Activated CD4-positive, alpha-beta T cell treated with anti-CD3 and anti-CD28 coated beads for 36 hours (primary cell): ENCODE results near the gene CEP250. TPM values are rescaled to one million over a fixed set of nuclear protein-coding genes. Genes with fewer than 3 reads are reported as not detected.

ENCODE experiments used
- ATAC-seq: fragments of 200-7000 bp; cut with Tn5 transposase; one replicate; pipeline ENCODE4 v1.10.0; 2021; ENCODE audit warnings: mild to moderate bottlenecking, moderate library complexity
- CTCF ChIA-PET: fragments of 350-600 bp; sonication (Branson Sonifier 250); formaldehyde crosslinking; loops from one replicate; lab custom pipeline; 2021; ENCODE audit warnings: antibody characterized with exemption; lab: Charles Lee
- POLR2A ChIA-PET: fragments of 350-600 bp; sonication (Branson Sonifier 250); formaldehyde crosslinking; loops from one replicate; lab custom pipeline; 2021; ENCODE audit warnings: antibody characterized with exemption, inconsistent platforms; lab: Charles Lee
- DNase-seq: peaks from one replicate; pipeline ENCODE4 v3.0.0-alpha.2; 2020
- H3K27ac Mint-ChIP-seq: one replicate; pipeline ENCODE4 v1.8.0; 2021; ENCODE audit warnings: mixed read lengths
- H3K27me3 Mint-ChIP-seq: one replicate; pipeline ENCODE4 v1.8.0; 2021; ENCODE audit warnings: mixed read lengths
- H3K36me3 Mint-ChIP-seq: one replicate; pipeline ENCODE4 v1.8.0; 2021; ENCODE audit warnings: low read depth, mixed read lengths
- H3K4me1 Mint-ChIP-seq: one replicate; pipeline ENCODE4 v1.8.0; 2021; ENCODE audit warnings: mixed read lengths
- H3K4me3 Mint-ChIP-seq: one replicate; pipeline ENCODE4 v1.8.0; 2021; ENCODE audit warnings: mild to moderate bottlenecking, moderate library complexity, mixed read lengths
- H3K9me3 Mint-ChIP-seq: one replicate; pipeline ENCODE4 v1.8.0; 2021; ENCODE audit warnings: low read depth, mixed read lengths
- intact Hi-C, 2 experiments: fragments of 100-400 bp; cut with DNase I in 1 of 2; cut with micrococcal nuclease in 1 of 2; formaldehyde crosslinking; loops; one replicate each; pipeline versions ENCODE4 v1.14.2 to v1.15.1; 2022 to 2024; cut with DNase I, micrococcal nuclease
- total RNA-seq, 2 experiments: library from RNA; stranded (reverse); gene quantifications; one replicate each; pipeline ENCODE4 v1.2.3, GENCODE V29; 2021

CEP250 gene
- total RNA-seq, 2 experiments from 2014 or later = 50.4 to 60.2 TPM

- H3K4me3 Mint-ChIP-seq = peak overlapping the region; percentile 83
- H3K36me3 Mint-ChIP-seq = peaks cover 62% of the 10 kb centered on the region
- peaks cover 44% of the 10 kb centered on the region for H3K4me1 Mint-ChIP-seq
- H3K27me3 Mint-ChIP-seq = no peaks in the 10 kb centered on the region
- ATAC-seq = peak; percentile 96
- peak; percentile 72 for DNase-seq
- no peaks in the 10 kb centered on the region for H3K9me3 Mint-ChIP-seq
- H3K27ac Mint-ChIP-seq = peak overlapping the region; percentile 98
- ChIA-PET CTCF (interaction anchor here (0.6 to 2.2 kb wide), 13 partner anchors 9 to 464 kb away, joined by 3 to 7 read pairs (median 4); partner anchors contain the start of genes CEP250 and SCAND1), POLR2A (interaction anchor here (0.6 to 1.8 kb wide), 4 partner anchors 36 to 253 kb away, joined by 3 to 7 read pairs (median 6); no protein-coding TSS in a partner anchor)
- intact Hi-C loops = loop anchor here in 1 of 2 experiments (2.0 to 5.0 kb wide), 2 partner anchors 36 to 172 kb away; partner anchors contain the start of genes CEP250, CPNE1 and RBM12
Measured at GRCh38 chr20:35490736-35491181, 35.4 kb downstream of the CEP250 start.

- no peaks in the 10 kb centered on the region for H3K27me3 Mint-ChIP-seq
- H3K4me1 Mint-ChIP-seq = peaks cover 43% of the 10 kb centered on the region
- H3K4me3 Mint-ChIP-seq = peak overlapping the region; percentile 83
- ATAC-seq = peak; percentile 47
- POLR2A ChIA-PET = interaction anchor here (0.8 to 1.8 kb wide), 3 partner anchors 169 to 250 kb away, joined by 3 to 9 read pairs (median 6); partner anchors contain the start of gene RBM39
- H3K27ac Mint-ChIP-seq = peak overlapping the region; percentile 98
- CTCF ChIA-PET = interaction anchor here (1.4 to 2.2 kb wide), 3 partner anchors 13 to 46 kb away, joined by 5 to 6 read pairs (median 5); no protein-coding TSS in a partner anchor
- H3K9me3 Mint-ChIP-seq = no peaks in the 10 kb centered on the region
- H3K36me3 Mint-ChIP-seq = peaks cover 62% of the 10 kb centered on the region
- DNase-seq = no peak
- intact Hi-C loops = loop anchor here in 1 of 2 experiments (2.0 to 5.0 kb wide), 2 partner anchors 37 to 170 kb away; partner anchors contain the start of genes CEP250, CPNE1 and RBM12
Measured at GRCh38 chr20:35491823-35492222, 36.4 kb downstream of the CEP250 start.

- intact Hi-C loops = loop anchor here in 1 of 2 experiments (5.0 kb wide), 1 partner anchor 170 kb away; the partner anchor contains the start of genes CPNE1 and RBM12
- Mint-ChIP-seq H3K36me3 (peaks cover 61% of the 10 kb centered on the region), H3K9me3 (no peaks in the 10 kb centered on the region), H3K4me1 (peaks cover 41% of the 10 kb centered on the region), H3K4me3 (no peak overlapping the region), H3K27me3 (no peaks in the 10 kb centered on the region), H3K27ac (peak overlapping the region; percentile 98)
- no peak for ATAC-seq
- ChIA-PET POLR2A (interaction anchor here (0.8 to 1.0 kb wide), 2 partner anchors 169 to 250 kb away, joined by 3 to 9 read pairs; partner anchors contain the start of gene RBM39), CTCF (interaction anchor here (1.8 to 2.2 kb wide), 2 partner anchors 28 to 46 kb away, joined by 5 read pairs; no protein-coding TSS in a partner anchor)
- DNase-seq = no peak
Measured at GRCh38 chr20:35492352-35492751, 37.0 kb downstream of the CEP250 start.

- POLR2A ChIA-PET = interaction anchor here (0.7 kb wide), 1 partner anchor 53 kb away, joined by 3 read pairs; no protein-coding TSS in a partner anchor
- CTCF ChIA-PET = interaction anchor here (1.0 to 1.2 kb wide), 3 partner anchors 30 to 49 kb away, joined by 3 to 4 read pairs (median 3); no protein-coding TSS in a partner anchor
- peaks cover 57% of the 10 kb centered on the region for H3K36me3 Mint-ChIP-seq
Measured at GRCh38 chr20:35496481-35496880, 41.1 kb downstream of the CEP250 start.

GRCh38 chr20:35497320-35497719, 41.9 kb downstream of the CEP250 start:
- Mint-ChIP-seq H3K27me3 (no peaks in the 10 kb centered on the region), H3K36me3 (peaks cover 56% of the 10 kb centered on the region), H3K27ac (no peak overlapping the region), H3K4me1 (peaks cover 8% of the 10 kb centered on the region), H3K9me3 (no peaks in the 10 kb centered on the region), H3K4me3 (no peak overlapping the region)
- intact Hi-C loops = no loop called here
- DNase-seq = no peak
- POLR2A ChIA-PET = no interaction called here
- no peak for ATAC-seq
- CTCF ChIA-PET = interaction anchor here (1.2 kb wide), 2 partner anchors 15 to 34 kb away, joined by 3 to 5 read pairs; no protein-coding TSS in a partner anchor

More at GRCh38 chr20:35496481-35496880, 41.1 kb downstream of the CEP250 start:
- no peak for DNase-seq
- no peak for ATAC-seq
- H3K27ac Mint-ChIP-seq = no peak overlapping the region
- H3K9me3 Mint-ChIP-seq = no peaks in the 10 kb centered on the region
- H3K4me3 Mint-ChIP-seq = no peak overlapping the region
- H3K27me3 Mint-ChIP-seq = no peaks in the 10 kb centered on the region
- intact Hi-C loops = no loop called here
- peaks cover 15% of the 10 kb centered on the region for H3K4me1 Mint-ChIP-seq

- no peak for ATAC-seq
- POLR2A ChIA-PET = interaction anchor here (0.6 kb wide), 1 partner anchor 353 kb away, joined by 4 read pairs; no protein-coding TSS in a partner anchor
- H3K4me1 Mint-ChIP-seq = peaks cover 5% of the 10 kb centered on the region
- DNase-seq = no peak
- no peaks in the 10 kb centered on the region for H3K27me3 Mint-ChIP-seq
- H3K36me3 Mint-ChIP-seq = peaks cover 57% of the 10 kb centered on the region
- H3K9me3 Mint-ChIP-seq = no peaks in the 10 kb centered on the region
- no peak overlapping the region for H3K4me3 Mint-ChIP-seq
- no peak overlapping the region for H3K27ac Mint-ChIP-seq
- CTCF ChIA-PET = interaction anchor here (1.2 to 1.4 kb wide), 3 partner anchors 15 to 36 kb away, joined by 3 to 5 read pairs (median 3); no protein-coding TSS in a partner anchor
- intact Hi-C loops = no loop called here
Measured at GRCh38 chr20:35497780-35498189, 42.4 kb downstream of the CEP250 start.

- H3K36me3 Mint-ChIP-seq = peaks cover 53% of the 10 kb centered on the region
- no peaks in the 10 kb centered on the region for H3K9me3 Mint-ChIP-seq
- peaks cover 2% of the 10 kb centered on the region for H3K4me1 Mint-ChIP-seq
- no peak for DNase-seq
- ChIA-PET POLR2A (no interaction called here), CTCF (interaction anchor here (0.6 to 1.4 kb wide), 4 partner anchors 10 to 37 kb away, joined by 3 to 4 read pairs (median 3); no protein-coding TSS in a partner anchor)
- no peak for ATAC-seq
- H3K27me3 Mint-ChIP-seq = no peaks in the 10 kb centered on the region
- no peak overlapping the region for H3K4me3 Mint-ChIP-seq
- H3K27ac Mint-ChIP-seq = no peak overlapping the region
- intact Hi-C loops = no loop called here
Measured at GRCh38 chr20:35499271-35499670, 43.9 kb downstream of the CEP250 start.

- ATAC-seq = no peak
- H3K27me3 Mint-ChIP-seq = no peaks in the 10 kb centered on the region
- no peak overlapping the region for H3K4me3 Mint-ChIP-seq
- ChIA-PET POLR2A (no interaction called here), CTCF (interaction anchor here (1.4 kb wide), 1 partner anchor 16 kb away, joined by 5 read pairs; no protein-coding TSS in a partner anchor)
- peaks cover 51% of the 10 kb centered on the region for H3K36me3 Mint-ChIP-seq
- intact Hi-C loops = no loop called here
- no peak for DNase-seq
- H3K4me1 Mint-ChIP-seq = peaks cover 19% of the 10 kb centered on the region
- no peak overlapping the region for H3K27ac Mint-ChIP-seq
- no peaks in the 10 kb centered on the region for H3K9me3 Mint-ChIP-seq
Measured at GRCh38 chr20:35502352-35502751, 47.0 kb downstream of the CEP250 start.

GRCh38 chr20:35503281-35503680, 47.9 kb downstream of the CEP250 start:
- Mint-ChIP-seq H3K36me3 (peaks cover 46% of the 10 kb centered on the region), H3K27me3 (no peaks in the 10 kb centered on the region)

GRCh38 chr20:35503841-35504561, 48.6 kb downstream of the CEP250 start:
- POLR2A ChIA-PET = interaction anchor here (0.6 to 0.8 kb wide), 2 partner anchors 17 to 137 kb away, joined by 3 to 4 read pairs; no protein-coding TSS in a partner anchor
- Mint-ChIP-seq H3K4me1 (peaks cover 19% of the 10 kb centered on the region), H3K36me3 (peaks cover 47% of the 10 kb centered on the region), H3K27me3 (no peaks in the 10 kb centered on the region), H3K9me3 (no peaks in the 10 kb centered on the region), H3K27ac (no peak overlapping the region), H3K4me3 (no peak overlapping the region)
- DNase-seq (no peak), ATAC-seq (no peak)
- CTCF ChIA-PET = interaction anchor here (0.8 kb wide), 1 partner anchor 40 kb away, joined by 3 read pairs; no protein-coding TSS in a partner anchor
- intact Hi-C loops = no loop called here

More at GRCh38 chr20:35503281-35503680, 47.9 kb downstream of the CEP250 start:
- ChIA-PET POLR2A (interaction anchor here (0.6 to 0.8 kb wide), 2 partner anchors 18 to 449 kb away, joined by 3 to 4 read pairs; no protein-coding TSS in a partner anchor), CTCF (interaction anchor here (0.8 to 1.4 kb wide), 2 partner anchors 17 to 39 kb away, joined by 3 to 5 read pairs; no protein-coding TSS in a partner anchor)
- ATAC-seq (no peak), DNase-seq (no peak)
- H3K9me3 Mint-ChIP-seq = no peaks in the 10 kb centered on the region
- peaks cover 19% of the 10 kb centered on the region for H3K4me1 Mint-ChIP-seq
- intact Hi-C loops = no loop called here
- H3K27ac Mint-ChIP-seq = no peak overlapping the region
- no peak overlapping the region for H3K4me3 Mint-ChIP-seq
